ENCODE results near the gene CA10. TPM values are rescaled to one million over a fixed set of nuclear protein-coding genes. Genes with fewer than 3 reads are reported as not detected.

CA10 gene
- total RNA-seq, 1 donor from 2014 or later, result 0.20 TPM

DNA sequence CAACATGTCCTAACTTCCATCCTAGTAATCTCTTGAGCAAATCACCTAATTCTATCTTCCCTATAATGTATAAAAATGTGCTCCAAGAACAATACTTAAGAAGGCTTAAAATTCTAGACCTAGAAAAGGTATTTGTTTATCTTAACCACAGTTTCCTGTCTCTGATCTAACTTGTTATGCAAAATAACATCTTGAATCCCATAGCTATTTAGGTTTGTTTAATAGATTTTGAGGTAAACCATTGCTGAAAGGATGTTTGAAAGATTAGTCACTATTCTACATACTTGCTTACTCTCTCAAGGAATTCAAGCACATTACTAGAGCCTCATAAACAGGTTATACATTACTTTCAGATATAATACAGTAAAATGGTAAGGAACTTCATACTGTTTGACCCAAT, 13.0 kb downstream of the CA10 start:
- Mint-ChIP-seq H3K27ac (no peak overlapping the region), H3K27me3 (ENCODE audit: low read depth) (peaks cover 11% of the 10 kb centered on the region), H3K4me3 (no peak overlapping the region), H3K4me1 (no peaks in the 10 kb centered on the region), H3K9me3 (no peaks in the 10 kb centered on the region), H3K36me3 (no peaks in the 10 kb centered on the region)
- TF ChIP-seq CTCF (IDR thresholded peaks at IDR 0.05; ENCODE audit: unreplicated experiment), result no peak
- no peak for DNase-seq (ENCODE audit: low spot score in 2 of 2, unreplicated experiment in 2 of 2)

- H3K4me3 Mint-ChIP-seq, result no peak overlapping the region
- H3K36me3 Mint-ChIP-seq, result no peaks in the 10 kb centered on the region
- no peak for TF ChIP-seq CTCF (IDR thresholded peaks at IDR 0.05; ENCODE audit: unreplicated experiment)
- no peaks in the 10 kb centered on the region for H3K4me1 Mint-ChIP-seq
- H3K27me3 Mint-ChIP-seq (ENCODE audit: low read depth), result peaks cover 14% of the 10 kb centered on the region
- DNase-seq (ENCODE audit: low spot score in 2 of 2, unreplicated experiment in 2 of 2), result no peak
- no peak overlapping the region for H3K27ac Mint-ChIP-seq
- no peaks in the 10 kb centered on the region for H3K9me3 Mint-ChIP-seq
Measured at GRCh38 chr17:52143542-52143941, 15.0 kb downstream of the CA10 start.

- no peak for TF ChIP-seq CTCF (IDR thresholded peaks at IDR 0.05; ENCODE audit: unreplicated experiment)
- DNase-seq (ENCODE audit: low spot score in 2 of 2, unreplicated experiment in 2 of 2), result no peak
- no peaks in the 10 kb centered on the region for H3K9me3 Mint-ChIP-seq
- H3K4me3 Mint-ChIP-seq, result no peak overlapping the region
- no peaks in the 10 kb centered on the region for H3K36me3 Mint-ChIP-seq
- peaks cover 15% of the 10 kb centered on the region for H3K27me3 Mint-ChIP-seq (ENCODE audit: low read depth)
- H3K4me1 Mint-ChIP-seq, result peaks cover 11% of the 10 kb centered on the region
- no peak overlapping the region for H3K27ac Mint-ChIP-seq
Measured at GRCh38 chr17:52140601-52141000, 17.9 kb downstream of the CA10 start.

DNA sequence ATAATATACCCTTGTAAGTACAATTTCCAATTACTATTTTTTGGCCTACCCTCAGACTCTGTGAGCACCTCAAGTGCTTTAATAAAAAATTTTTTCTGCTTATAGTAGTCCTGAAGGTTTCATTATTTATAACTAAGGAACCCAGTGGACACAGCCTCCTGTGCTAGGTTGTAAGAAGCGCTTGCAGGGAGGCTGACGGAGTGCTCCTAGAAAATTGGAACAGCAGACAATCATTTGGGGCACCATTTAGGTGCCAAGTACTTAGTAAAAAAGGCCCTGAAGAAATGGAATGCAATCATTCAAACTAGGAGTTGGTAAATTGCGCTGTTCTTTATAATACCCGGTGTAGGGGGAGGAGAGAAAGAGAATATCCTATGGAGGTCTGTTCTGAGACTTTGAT, 19.8 kb downstream of the CA10 start:
- H3K27ac Mint-ChIP-seq, result no peak overlapping the region
- H3K9me3 Mint-ChIP-seq, result no peaks in the 10 kb centered on the region
- H3K27me3 Mint-ChIP-seq (ENCODE audit: low read depth), result peaks cover 15% of the 10 kb centered on the region
- no peaks in the 10 kb centered on the region for H3K36me3 Mint-ChIP-seq
- no peak overlapping the region for H3K4me3 Mint-ChIP-seq
- no peak for DNase-seq (ENCODE audit: low spot score in 2 of 2, unreplicated experiment in 2 of 2)
- peaks cover 13% of the 10 kb centered on the region for H3K4me1 Mint-ChIP-seq
- no peak for TF ChIP-seq CTCF (IDR thresholded peaks at IDR 0.05; ENCODE audit: unreplicated experiment)

DNA sequence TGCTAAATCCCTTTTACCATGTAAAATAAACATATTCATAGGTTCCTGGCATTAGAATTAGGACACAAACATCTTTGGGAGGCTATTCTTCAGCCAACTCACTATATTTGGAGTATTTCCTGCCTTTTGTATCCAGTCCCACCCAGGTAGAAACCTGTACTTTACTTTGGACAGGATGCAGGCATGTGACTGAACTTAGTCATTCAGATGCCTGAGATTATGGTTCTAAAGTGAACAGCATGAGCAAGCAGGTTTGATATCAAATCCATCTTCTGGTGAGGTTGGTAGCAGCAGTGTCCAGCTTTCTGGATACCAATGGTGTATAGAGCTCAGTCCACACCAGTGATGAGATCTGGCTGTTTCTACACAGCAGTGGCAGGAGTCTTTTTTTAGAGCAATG, 20.2 kb downstream of the CA10 start:
- Mint-ChIP-seq H3K4me3 (no peak overlapping the region), H3K27me3 (ENCODE audit: low read depth) (peaks cover 15% of the 10 kb centered on the region), H3K4me1 (peaks cover 13% of the 10 kb centered on the region), H3K27ac (no peak overlapping the region), H3K9me3 (no peaks in the 10 kb centered on the region), H3K36me3 (no peaks in the 10 kb centered on the region)
- TF ChIP-seq CTCF (IDR thresholded peaks at IDR 0.05; ENCODE audit: unreplicated experiment), result no peak
- no peak for DNase-seq (ENCODE audit: low spot score in 2 of 2, unreplicated experiment in 2 of 2)

DNA sequence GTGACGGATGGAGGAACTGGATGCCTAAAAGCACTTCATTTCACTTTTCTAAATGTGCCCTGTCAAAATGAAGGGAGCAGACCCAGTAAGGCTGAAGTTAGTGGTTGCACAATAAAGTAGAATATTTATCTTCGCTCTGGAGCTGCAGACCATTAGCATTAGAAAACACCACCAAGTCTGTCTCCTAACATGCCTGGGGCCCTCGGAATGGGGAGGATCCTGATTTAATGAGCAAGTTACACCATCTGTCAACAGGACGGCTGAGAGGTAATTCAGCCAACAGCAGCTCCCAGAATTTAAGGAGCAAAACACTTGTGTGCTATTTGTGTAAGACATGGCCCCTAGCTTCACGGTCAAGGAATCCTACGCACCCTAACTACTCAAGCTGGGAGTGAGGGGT, 22.3 kb downstream of the CA10 start:
- H3K4me1 Mint-ChIP-seq, result peaks cover 13% of the 10 kb centered on the region
- H3K27ac Mint-ChIP-seq, result no peak overlapping the region
- H3K4me3 Mint-ChIP-seq, result no peak overlapping the region
- DNase-seq (ENCODE audit: low spot score in 2 of 2, unreplicated experiment in 2 of 2), result no peak
- peaks cover 10% of the 10 kb centered on the region for H3K27me3 Mint-ChIP-seq (ENCODE audit: low read depth)
- H3K36me3 Mint-ChIP-seq, result no peaks in the 10 kb centered on the region
- TF ChIP-seq CTCF (IDR thresholded peaks at IDR 0.05; ENCODE audit: unreplicated experiment), result no peak
- H3K9me3 Mint-ChIP-seq, result no peaks in the 10 kb centered on the region

All from mesothelial cell of epicardium (in vitro differentiated cells).